GM13976 (cell line): ENCODE measurements around the gene B3GALT5.
"Not testable (repeated sequence)": the region's sequence is repeated elsewhere in the genome, so short reads cannot be mapped to it uniquely, and the experiment has no call there.

ENCODE experiments used
- DNase-seq: peaks from one replicate; pipeline ENCODE4 v3.0.0; 2012; ENCODE audit warnings: low spot score
- in situ Hi-C: fragments of 300-500 bp; cut with MboI; formaldehyde crosslinking; loops from one replicate; pipeline ENCODE4 v1.12.0; 2022; ENCODE audit warnings: low sequenced_read_pairs, mixed read lengths, inconsistent platforms; ENCODE audit not compliant: unreplicated experiment
- TF ChIP-seq, protein P1 (sequence below): IDR thresholded peaks from 2 replicates; pipeline ENCODE4 v1.5.1; 2012; ENCODE audit warnings: borderline replicate concordance, mild to moderate bottlenecking; ENCODE audit not compliant: insufficient read depth; ENCODE audit errors: extremely low read depth, missing control alignments, control extremely low read depth

B3GALT5 gene

DNA sequence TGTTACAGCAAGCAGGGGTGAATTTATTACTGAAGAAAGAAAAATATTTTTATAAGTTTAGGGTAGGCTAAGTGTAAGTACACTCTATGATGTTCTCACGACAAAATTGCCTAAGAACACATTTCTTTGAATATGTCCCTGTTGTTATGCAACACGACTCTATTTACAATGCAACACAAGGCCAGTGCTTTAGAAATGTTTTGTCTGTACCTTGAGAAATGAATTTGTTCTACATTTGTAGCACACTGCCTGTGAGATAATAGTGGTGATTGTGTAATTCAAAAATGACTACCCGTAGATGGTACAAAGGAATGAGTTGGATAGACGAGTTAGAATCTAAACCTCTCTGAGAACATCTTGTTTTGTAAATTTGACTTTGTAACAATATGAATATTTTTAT lies 68.5 kb downstream of the B3GALT5 start:
- DNase-seq = no peak
- in situ Hi-C loops = loop anchor here (10.0 kb wide), 1 partner anchor 64 kb away; the partner anchor contains the start of gene IGSF5
- TF ChIP-seq, protein P1, sequence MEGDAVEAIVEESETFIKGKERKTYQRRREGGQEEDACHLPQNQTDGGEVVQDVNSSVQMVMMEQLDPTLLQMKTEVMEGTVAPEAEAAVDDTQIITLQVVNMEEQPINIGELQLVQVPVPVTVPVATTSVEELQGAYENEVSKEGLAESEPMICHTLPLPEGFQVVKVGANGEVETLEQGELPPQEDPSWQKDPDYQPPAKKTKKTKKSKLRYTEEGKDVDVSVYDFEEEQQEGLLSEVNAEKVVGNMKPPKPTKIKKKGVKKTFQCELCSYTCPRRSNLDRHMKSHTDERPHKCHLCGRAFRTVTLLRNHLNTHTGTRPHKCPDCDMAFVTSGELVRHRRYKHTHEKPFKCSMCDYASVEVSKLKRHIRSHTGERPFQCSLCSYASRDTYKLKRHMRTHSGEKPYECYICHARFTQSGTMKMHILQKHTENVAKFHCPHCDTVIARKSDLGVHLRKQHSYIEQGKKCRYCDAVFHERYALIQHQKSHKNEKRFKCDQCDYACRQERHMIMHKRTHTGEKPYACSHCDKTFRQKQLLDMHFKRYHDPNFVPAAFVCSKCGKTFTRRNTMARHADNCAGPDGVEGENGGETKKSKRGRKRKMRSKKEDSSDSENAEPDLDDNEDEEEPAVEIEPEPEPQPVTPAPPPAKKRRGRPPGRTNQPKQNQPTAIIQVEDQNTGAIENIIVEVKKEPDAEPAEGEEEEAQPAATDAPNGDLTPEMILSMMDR = no peak

DNA sequence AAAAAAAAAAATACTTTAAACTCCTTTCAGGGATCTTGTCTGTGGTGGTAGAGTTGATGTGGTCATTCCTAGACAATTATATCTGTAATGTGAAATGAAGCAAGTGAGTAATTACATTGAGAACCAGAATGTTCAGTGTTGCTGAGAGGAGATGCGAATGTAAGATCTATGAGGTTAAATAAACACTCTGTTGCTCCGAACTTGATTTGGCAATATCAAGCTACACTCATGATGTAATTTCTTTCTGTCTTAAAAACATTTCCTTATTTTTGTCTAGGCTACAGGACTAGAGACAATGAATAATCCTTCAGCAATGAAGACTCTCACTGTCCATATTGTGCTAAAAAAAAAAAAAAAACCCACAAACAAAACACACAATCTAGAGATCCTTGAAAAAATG lies 69.1 kb downstream of the B3GALT5 start:
- in situ Hi-C loops = loop anchor here (10.0 kb wide), 1 partner anchor 63 kb away; the partner anchor contains the start of gene IGSF5
- DNase-seq = no peak

DNA sequence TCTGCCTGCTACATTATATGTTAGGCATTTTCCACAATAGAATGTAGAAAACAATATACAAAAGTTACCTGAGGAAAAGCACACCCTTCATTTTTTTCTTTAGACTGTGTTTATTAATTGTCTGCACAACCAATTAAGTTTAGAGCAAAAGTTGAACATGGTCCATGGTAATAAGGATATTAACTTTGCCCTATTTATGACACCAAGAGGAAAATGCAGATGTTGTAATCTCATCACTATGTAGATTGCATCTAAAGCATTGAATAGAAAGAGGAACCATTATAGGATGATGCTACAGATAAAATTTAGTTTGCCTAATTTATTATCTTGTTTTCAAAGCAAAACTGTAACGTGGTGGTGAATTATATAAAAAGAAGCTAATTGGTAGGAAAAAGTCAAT lies 72.5 kb downstream of the B3GALT5 start:
- in situ Hi-C loops = loop anchor here (10.0 kb wide), 1 partner anchor 60 kb away; the partner anchor contains the start of gene IGSF5
- TF ChIP-seq, protein P1 = no peak
- no peak for DNase-seq

More for the DNA sequence above, 69.1 kb downstream of the B3GALT5 start:
- TF ChIP-seq, protein P1 = no peak

DNA sequence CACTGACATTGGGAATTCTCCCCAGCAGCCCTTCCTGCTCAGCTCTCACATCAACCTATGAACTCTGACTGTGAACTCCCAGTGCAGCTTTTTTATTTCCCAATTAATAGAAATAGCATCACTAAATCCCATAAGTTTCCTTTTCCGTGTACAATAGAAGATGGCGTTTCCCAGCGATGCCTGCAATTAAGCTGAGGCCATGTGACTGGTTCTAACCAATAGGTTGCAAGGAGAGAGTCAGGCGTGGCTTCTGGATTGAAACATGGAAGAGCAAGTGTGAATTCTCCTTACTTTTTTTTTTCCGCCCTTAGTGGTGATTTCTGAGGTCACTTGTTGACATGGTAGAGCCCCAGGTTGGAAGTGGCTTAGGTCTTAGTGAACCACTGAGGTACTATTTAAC lies 73.3 kb downstream of the B3GALT5 start:
- TF ChIP-seq, protein P1 = no peak
- no peak for DNase-seq
- in situ Hi-C loops = loop anchor here (10.0 kb wide), 1 partner anchor 59 kb away; the partner anchor contains the start of gene IGSF5

DNA sequence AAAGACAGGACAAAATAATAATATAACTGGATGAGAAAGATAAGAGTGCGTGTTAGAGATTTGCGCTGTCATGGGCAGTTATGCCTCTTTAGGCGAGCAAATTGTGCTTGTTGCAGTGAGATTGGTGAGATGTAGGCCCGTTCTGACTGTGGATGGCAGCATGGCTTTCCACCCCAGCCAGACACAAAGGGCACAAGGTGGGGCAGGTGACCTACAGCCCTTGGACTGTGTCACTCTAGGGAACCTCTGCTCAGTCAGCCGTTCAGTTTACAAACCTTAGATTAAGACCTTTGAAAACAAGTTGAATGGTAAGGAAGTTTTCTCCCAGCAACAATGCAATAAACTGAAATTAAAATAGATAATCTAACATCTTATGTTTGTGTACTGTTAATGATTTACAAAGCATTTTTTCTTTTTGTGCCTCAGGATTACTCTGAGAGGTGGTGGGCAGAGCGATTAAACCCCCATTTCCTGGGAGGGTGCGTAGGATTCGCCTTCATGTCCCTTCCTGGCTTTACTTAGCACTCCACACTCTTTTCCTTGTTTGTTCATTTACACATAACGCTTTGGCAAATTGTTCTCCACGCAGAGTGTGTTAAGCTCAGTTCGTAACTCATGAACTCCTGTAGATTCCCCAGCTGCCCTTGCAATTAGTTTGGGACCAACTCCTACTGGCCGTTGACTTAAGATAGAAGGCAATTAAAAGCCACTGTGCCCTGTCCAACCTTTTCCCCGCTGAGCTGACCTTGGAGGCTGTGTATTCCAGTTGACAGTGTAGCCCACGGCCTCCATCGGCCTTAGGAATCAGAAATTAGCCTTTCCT lies 74.1 kb downstream of the B3GALT5 start:
- in situ Hi-C loops = loop anchor here (10.0 kb wide), 1 partner anchor 58 kb away; the partner anchor contains the start of gene IGSF5
- no peak for DNase-seq
- TF ChIP-seq, protein P1 = no peak

DNA sequence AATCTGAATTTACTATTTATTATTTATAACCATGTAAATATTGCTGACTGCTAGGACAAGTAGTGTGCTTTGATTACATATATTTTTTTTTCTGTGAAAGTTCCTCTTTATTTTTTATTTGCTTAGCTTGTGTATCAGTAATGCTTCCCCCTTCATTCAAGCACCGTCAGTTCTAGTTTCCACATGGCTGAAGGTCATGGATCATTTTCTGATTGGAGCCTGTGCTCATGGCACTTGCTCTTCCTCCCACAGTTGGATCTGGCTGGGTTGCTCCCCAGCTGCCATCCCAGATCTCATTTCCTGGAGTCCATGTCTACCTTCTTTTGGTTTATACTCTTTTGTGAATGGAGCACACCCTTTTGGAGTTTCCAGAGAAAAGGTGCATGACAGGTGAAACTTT lies 75.3 kb downstream of the B3GALT5 start:
- in situ Hi-C loops = loop anchor here (10.0 kb wide), 1 partner anchor 57 kb away; the partner anchor contains the start of gene IGSF5
- TF ChIP-seq, protein P1 = no peak
- no peak for DNase-seq

DNA sequence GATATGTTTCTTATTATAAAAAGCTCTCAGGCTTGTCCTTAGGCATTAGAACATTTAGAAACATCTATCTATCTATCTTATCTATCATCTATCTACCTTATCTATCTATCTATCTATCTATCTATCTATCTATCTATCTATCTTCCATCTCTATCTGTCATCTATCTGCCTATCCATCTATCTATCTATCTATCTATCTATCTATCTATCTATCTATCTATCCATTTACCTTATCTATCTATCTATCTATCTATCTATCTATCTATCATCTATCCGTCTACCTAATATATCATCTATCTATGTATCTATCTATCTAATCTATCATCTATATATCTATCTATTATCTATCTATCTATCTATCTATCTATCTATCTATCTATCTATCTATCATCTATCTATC lies 77.1 kb downstream of the B3GALT5 start:
- in situ Hi-C loops = loop anchor here (10.0 kb wide), 1 partner anchor 55 kb away; the partner anchor contains the start of gene IGSF5
- not testable (repeated sequence) for DNase-seq
